Hematopoietic multipotent progenitor cell treated with erythropoietin and hydrocortisone succinate and interleukin-3 and kit ligand, for 17 days (in vitro differentiated cells): ENCODE measurements around the gene ROPN1B.

ENCODE experiments used
- DNase-seq: peaks from one replicate; pipeline ENCODE4 v3.0.0-alpha.2; 2015; ENCODE audit warnings: low spot score

The ROPN1B gene

GRCh38 chr3:126005951-126006350 lies 37.0 kb downstream of the ROPN1B start:
- no peak for DNase-seq

DNA sequence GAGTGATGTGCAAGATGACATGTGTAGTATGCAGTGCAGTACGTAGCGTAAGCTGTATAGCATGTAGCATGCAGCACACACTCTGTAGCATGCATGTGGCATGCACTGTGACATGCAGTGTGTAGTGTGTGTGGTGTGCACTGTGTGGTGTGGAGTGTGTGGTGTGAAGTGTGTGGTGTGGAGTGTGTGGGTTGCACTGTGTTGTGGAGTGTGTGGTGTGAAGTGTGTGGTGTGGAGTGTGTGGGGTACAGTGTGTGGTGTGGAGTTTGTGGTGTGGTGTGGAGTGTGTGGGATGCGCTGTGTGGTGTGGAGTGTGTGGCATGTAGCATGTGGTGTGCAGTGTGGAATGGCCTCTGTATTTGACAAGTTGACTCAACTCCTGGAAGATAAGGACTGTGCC lies 39.2 kb downstream of the ROPN1B start:
- no peak for DNase-seq

DNA sequence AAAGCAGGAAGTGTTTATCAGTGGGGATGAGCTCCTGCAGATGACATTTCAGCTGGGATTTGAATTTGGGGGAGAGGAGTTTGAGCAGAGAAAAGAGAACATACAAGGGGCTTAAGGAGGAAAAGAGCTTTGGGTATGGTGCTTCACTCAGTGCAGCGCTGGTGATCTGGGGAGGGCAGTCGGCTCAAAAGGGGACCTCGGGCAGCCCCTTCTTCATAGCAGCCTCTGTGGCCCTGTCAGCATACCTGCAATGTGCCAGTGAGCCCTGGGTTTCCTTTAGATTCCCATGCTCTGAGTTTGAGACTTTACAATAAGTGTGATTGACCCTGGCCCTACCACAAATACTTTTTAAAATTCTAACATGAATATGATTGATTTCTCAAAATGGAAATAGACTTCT lies 40.2 kb downstream of the ROPN1B start:
- DNase-seq: no peak

GRCh38 chr3:126013751-126014156 lies 44.8 kb downstream of the ROPN1B start:
- no peak for DNase-seq

- no peak for DNase-seq
Measured at GRCh38 chr3:126014252-126014651, 45.3 kb downstream of the ROPN1B start.

- DNase-seq: no peak
Measured at GRCh38 chr3:126015075-126015474, 46.1 kb downstream of the ROPN1B start.

GRCh38 chr3:126016616-126017015 lies 47.6 kb downstream of the ROPN1B start:
- DNase-seq: no peak

DNA sequence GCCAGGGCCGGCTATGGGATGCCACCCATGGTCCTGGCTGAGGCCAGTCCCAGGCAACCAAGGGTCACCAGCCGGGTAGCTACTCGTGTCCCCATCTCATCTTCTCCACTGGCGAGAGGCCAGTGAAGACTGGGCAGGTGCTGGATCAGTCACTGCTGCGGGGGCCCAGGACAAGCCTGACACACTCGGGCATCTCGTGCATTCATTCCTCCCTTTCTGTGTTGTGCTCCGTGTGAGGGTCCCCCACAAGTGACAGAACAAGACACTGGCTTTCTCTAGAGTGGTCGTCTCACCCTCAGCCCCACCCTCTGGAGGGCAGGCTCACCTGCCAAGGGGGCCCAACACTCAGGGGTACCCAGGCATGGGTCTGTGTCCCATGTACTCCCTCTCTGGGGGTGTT lies 48.4 kb downstream of the ROPN1B start:
- DNase-seq: no peak

DNA sequence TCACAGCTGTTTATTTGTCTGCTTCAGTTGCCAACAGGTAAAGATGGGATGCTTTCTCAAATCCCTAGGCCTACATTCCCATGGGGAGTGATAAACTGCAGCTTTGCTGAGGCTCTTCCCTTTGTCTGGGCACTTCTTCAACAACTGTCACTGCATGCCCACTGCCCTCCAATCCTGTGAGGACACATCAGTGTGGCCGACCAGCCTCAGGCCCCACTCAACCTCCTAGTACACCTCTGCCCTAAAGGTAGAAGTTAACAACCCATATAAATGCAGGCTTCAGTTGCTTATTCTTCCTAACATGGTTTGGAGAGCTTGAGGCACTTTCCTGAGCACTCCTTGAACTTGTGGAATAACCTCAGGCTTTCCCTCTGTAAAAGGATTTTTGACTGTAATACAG lies 49.6 kb downstream of the ROPN1B start:
- DNase-seq: no peak

- DNase-seq: no peak
Measured at GRCh38 chr3:126018995-126019394, 50.0 kb downstream of the ROPN1B start.

DNA sequence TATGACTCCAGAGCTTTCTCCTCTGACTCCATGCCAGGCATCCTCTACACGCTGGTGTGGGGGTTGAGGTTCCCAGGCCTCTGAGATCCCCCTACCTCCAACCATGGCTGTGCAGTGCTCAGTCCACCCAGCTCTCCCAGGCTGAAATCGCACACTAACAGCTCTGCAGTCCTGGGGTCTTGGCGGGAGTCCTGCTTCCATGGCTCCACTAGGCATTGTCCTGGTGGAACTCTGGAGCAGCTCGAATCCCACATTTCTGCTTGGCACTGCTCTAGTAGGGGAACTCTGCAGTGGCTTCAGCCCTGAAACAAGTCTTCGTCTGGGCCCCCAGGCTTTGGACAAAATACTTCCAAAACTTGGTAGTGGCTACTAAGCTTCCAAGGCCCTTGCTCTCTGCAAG lies 50.7 kb downstream of the ROPN1B start:
- DNase-seq: no peak

- DNase-seq: no peak
Measured at GRCh38 chr3:126021224-126021623, 52.2 kb downstream of the ROPN1B start.

DNA sequence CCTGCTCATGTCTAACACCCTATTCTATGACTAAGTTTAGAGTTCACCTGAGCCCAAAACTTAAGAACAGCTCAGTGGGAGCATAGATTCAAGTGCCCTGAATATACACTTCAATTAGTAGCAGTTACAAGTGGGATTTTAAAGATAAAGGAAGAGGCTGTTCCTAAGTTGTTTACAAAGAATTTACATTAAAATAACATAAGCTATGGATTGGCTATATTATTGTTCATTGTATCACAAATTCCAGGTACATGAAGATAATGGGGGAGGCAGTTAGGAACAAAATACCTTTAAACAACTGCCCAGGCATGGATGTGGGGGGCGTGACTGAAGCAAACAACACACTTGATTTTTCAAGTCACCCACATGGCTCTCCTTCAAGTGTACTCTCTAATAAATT lies 52.7 kb downstream of the ROPN1B start:
- DNase-seq: no peak

- no peak for DNase-seq
Measured at GRCh38 chr3:126022741-126023359, 53.9 kb downstream of the ROPN1B start.

GRCh38 chr3:126023390-126023789 lies 54.4 kb downstream of the ROPN1B start:
- DNase-seq: no peak

- no peak for DNase-seq
Measured at GRCh38 chr3:126024049-126024854, 55.3 kb downstream of the ROPN1B start.

GRCh38 chr3:126025116-126025729 lies 56.2 kb downstream of the ROPN1B start:
- DNase-seq: no peak

- no peak for DNase-seq
Measured at GRCh38 chr3:126025862-126026261, 56.9 kb downstream of the ROPN1B start.

GRCh38 chr3:126026277-126026751 lies 57.3 kb downstream of the ROPN1B start:
- DNase-seq: no peak

GRCh38 chr3:126026761-126027160 lies 57.8 kb downstream of the ROPN1B start:
- no peak for DNase-seq

DNA sequence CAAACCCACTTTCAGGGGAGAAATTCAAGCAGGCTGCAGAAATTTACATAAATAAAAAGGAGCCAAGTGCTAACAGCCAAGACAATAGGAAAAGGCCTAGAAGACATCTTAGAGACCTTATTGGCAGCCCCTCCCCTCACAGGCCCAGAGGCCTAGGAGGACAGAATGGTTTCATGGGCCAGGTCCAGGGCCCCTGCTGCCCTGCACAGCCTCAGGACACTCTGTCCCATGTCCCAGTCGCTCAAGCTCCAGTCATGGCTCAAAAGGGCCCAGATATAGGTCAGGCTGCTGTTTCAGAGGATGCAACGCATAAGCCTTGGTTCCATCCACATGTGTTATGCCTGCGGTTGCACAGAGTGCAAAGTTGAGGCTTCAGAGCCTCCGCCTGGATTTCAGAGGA lies 59.1 kb downstream of the ROPN1B start:
- DNase-seq: no peak

DNA sequence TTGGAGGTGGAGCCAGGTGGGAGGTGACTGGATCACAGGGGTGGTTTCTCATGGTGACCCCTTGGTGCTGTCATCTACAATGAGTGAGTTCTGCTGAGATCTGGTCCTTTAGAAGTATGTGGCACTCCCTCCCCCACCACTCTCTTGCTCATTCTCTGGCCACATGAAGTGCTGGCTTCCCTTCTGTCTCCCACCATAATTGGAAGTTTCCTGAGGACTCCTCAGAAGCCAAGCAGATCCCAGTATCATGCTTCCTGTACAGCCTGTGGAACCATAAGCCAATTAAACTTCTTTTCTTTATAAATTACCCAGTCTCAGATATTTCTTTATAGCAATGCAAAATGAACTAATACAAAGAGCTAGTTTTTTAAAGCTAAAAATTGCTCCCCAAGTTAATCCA lies 60.3 kb downstream of the ROPN1B start:
- no peak for DNase-seq

- no peak for DNase-seq
Measured at GRCh38 chr3:126030455-126030854, 61.5 kb downstream of the ROPN1B start.
